ENCODE results near the gene DLX4. TPM values are rescaled to one million over a fixed set of nuclear protein-coding genes. Genes with fewer than 3 reads are reported as not detected.

DLX4 gene
- total RNA-seq, 1 donor from 2014 or later = not detected

DNA sequence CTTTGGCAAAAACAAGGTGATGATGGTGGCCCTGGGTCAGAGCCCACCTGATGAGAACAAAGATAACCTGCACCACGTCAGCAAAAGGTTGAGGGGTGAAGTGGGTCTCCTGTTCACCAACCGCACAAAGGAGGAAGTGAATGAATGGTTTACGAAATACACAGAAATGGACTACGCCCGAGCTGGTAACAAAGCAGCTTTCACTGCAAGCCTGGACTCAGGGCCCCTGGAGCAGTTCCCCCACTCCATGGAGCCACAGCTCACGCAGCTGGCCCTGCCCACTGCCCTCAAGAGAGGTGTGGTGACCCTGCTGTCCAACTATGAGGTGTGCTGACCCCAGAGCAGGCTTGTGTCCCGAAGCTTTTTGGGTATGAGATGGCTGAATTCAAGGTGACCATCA, 29.7 kb upstream of the DLX4 start:
- Histone ChIP-seq H3K36me3 (no peaks in the 10 kb centered on the region), H3K27ac (no peak overlapping the region), H3K4me1 (no peaks in the 10 kb centered on the region), H3K4me3 (no peak overlapping the region), H3K9me3 (no peaks in the 10 kb centered on the region), H3K27me3 (no peaks in the 10 kb centered on the region)
- intact Hi-C loops (cut with DNase I) = no loop called here
- TF ChIP-seq, protein P1, sequence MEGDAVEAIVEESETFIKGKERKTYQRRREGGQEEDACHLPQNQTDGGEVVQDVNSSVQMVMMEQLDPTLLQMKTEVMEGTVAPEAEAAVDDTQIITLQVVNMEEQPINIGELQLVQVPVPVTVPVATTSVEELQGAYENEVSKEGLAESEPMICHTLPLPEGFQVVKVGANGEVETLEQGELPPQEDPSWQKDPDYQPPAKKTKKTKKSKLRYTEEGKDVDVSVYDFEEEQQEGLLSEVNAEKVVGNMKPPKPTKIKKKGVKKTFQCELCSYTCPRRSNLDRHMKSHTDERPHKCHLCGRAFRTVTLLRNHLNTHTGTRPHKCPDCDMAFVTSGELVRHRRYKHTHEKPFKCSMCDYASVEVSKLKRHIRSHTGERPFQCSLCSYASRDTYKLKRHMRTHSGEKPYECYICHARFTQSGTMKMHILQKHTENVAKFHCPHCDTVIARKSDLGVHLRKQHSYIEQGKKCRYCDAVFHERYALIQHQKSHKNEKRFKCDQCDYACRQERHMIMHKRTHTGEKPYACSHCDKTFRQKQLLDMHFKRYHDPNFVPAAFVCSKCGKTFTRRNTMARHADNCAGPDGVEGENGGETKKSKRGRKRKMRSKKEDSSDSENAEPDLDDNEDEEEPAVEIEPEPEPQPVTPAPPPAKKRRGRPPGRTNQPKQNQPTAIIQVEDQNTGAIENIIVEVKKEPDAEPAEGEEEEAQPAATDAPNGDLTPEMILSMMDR (IDR thresholded peaks at IDR 0.05) = no peak
- DNase-seq (ENCODE audit: low spot score in 2 of 2) = no peak

GRCh38 chr17:49941427-49941826, 27.6 kb upstream of the DLX4 start:
- Histone ChIP-seq H3K9me3 (no peaks in the 10 kb centered on the region), H3K27me3 (no peaks in the 10 kb centered on the region), H3K36me3 (no peaks in the 10 kb centered on the region), H3K27ac (no peak overlapping the region), H3K4me1 (no peaks in the 10 kb centered on the region), H3K4me3 (no peak overlapping the region)
- TF ChIP-seq, protein P1 (IDR thresholded peaks at IDR 0.05) = no peak
- intact Hi-C loops (cut with DNase I) = no loop called here
- DNase-seq (ENCODE audit: low spot score in 2 of 2) = no peak

DNA sequence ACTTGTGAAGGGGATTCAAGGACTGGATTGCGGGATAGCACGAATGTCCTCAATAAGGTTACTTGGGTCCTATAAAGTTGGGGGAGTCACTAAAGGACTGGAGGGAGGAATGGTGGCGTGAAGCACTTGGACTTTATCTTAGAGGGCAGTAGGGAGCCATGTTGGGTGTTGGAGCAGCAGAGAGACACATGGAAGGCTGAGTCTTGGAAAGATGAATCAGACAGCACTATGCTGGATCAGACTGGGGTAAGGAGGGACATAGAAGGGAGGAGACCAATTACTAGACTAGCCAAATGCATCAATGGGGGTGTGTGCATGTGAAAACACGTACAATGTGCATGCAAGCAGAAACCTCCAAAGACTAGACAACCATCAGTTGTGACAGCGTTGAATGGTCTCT, 26.0 kb upstream of the DLX4 start:
- DNase-seq (ENCODE audit: low spot score in 2 of 2) = no peak
- Histone ChIP-seq H3K4me3 (no peak overlapping the region), H3K27me3 (no peaks in the 10 kb centered on the region)

DNA sequence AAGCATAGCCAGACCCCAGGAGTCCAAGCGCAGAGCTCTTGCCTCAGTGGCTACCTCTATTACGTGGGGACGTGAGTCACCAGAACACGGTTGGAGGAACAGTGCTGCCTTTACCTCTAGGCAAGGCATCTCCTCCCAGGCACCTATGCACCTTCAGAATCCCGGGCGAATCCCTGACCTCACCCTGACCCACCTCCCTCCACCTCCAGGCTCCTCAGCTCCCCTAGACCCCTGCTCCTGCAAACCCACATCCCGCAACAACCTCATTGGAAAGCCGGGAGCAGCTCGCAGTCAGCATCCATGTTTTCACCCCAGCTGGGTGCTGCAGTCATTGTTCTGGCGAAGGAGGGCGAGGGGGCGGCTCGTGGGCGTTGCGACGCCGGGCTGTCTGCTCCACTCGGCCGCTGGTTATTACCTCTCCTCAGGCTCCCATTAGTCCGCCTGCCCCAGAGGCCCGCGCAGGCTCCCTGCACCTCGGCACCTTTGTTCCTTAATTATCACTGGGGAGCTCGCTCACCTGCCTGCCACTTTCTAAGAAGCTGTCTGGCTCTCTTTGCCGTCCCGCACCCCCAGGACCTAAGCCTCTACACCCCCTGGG, 24.6 kb upstream of the DLX4 start:
- Histone ChIP-seq H3K4me3 (no peak overlapping the region), H3K36me3 (no peaks in the 10 kb centered on the region), H3K27me3 (no peaks in the 10 kb centered on the region), H3K4me1 (no peaks in the 10 kb centered on the region), H3K9me3 (no peaks in the 10 kb centered on the region), H3K27ac (no peak overlapping the region)
- intact Hi-C loops (cut with DNase I) = no loop called here
- TF ChIP-seq, protein P1 (IDR thresholded peaks at IDR 0.05) = no peak
- no peak for DNase-seq (ENCODE audit: low spot score in 2 of 2)

More for the DNA sequence above, 26.0 kb upstream of the DLX4 start:
- Histone ChIP-seq H3K9me3 (no peaks in the 10 kb centered on the region), H3K36me3 (no peaks in the 10 kb centered on the region), H3K4me1 (no peaks in the 10 kb centered on the region), H3K27ac (no peak overlapping the region)
- TF ChIP-seq, protein P1 (IDR thresholded peaks at IDR 0.05) = no peak
- intact Hi-C loops (cut with DNase I) = no loop called here

DNA sequence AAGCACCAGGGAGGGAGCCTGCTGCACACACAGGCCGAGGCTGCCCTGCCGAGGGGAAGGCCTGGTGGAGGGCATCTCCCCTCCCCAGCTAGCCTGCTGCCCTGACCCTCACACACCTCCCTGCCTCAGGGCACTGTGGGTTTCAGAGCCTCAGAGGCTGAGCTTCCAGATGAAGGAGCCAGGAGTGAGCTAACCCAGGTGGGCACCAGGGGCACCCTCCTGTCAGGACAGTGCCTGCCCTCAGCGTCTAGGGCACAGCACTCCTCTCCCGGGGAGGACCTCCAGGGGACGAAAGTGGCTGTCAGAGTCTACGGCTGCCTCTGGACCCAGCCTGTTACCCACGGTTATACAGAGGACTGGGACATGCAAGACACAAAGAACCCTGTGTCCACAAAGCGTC, 22.8 kb upstream of the DLX4 start:
- Histone ChIP-seq H3K4me1 (no peaks in the 10 kb centered on the region), H3K27me3 (no peaks in the 10 kb centered on the region), H3K36me3 (no peaks in the 10 kb centered on the region), H3K4me3 (no peak overlapping the region), H3K9me3 (no peaks in the 10 kb centered on the region), H3K27ac (no peak overlapping the region)
- TF ChIP-seq, protein P1 (IDR thresholded peaks at IDR 0.05) = no peak
- DNase-seq (ENCODE audit: low spot score in 2 of 2) = no peak
- intact Hi-C loops (cut with DNase I) = no loop called here

Measured in ascending aorta (tissue), 2 donors.